NB4 (cell line): ENCODE data around the gene TRAP1.

Experiments used
- DNase-seq: peaks from one replicate; pipeline ENCODE4 v3.0.0; 2010; ENCODE audit warnings: low read depth
- H3K4me3 ChIP-seq: one replicate; pipeline ENCODE4 v1.5.1; 2011; ENCODE audit warnings: mild to moderate bottlenecking, low read depth, low read length, moderate library complexity
- CTCF ChIP-seq: IDR thresholded peaks from one replicate; pipeline ENCODE4 v1.5.1; 2012; ENCODE audit warnings: low read depth, low read length
- MAX ChIP-seq: IDR thresholded peaks from 2 replicates; pipeline ENCODE4 v1.6.1; 2011; ENCODE audit warnings: low read depth, low read length
- MYC ChIP-seq: IDR thresholded peaks from 2 replicates; pipeline ENCODE4 v1.6.1; 2011; ENCODE audit warnings: low read depth, low read length
- POLR2A ChIP-seq: IDR thresholded peaks from 2 replicates; pipeline ENCODE4 v1.6.1; 2011; ENCODE audit warnings: mild to moderate bottlenecking; ENCODE audit not compliant: insufficient read length; ENCODE audit errors: extremely low read depth

The TRAP1 gene

GRCh38 chr16:3672571-3673041, 44.7 kb downstream of the TRAP1 start:
- DNase-seq, result no peak
- H3K4me3 ChIP-seq, result no peak overlapping the region
- TF ChIP-seq MYC (no peak), POLR2A (no peak), MAX (no peak), CTCF (no peak)

GRCh38 chr16:3671424-3671823, 45.9 kb downstream of the TRAP1 start:
- no peak overlapping the region for H3K4me3 ChIP-seq
- TF ChIP-seq MAX (no peak), CTCF (no peak), MYC (no peak), POLR2A (no peak)
- no peak for DNase-seq

GRCh38 chr16:3670711-3671110, 46.6 kb downstream of the TRAP1 start:
- no peak overlapping the region for H3K4me3 ChIP-seq
- TF ChIP-seq POLR2A (no peak), CTCF (no peak), MYC (no peak), MAX (no peak)
- DNase-seq, result no peak

- no peak overlapping the region for H3K4me3 ChIP-seq
- peak; percentile 36 for DNase-seq
- TF ChIP-seq MAX (no peak), POLR2A (no peak), CTCF (no peak), MYC (no peak)
Measured at GRCh38 chr16:3669082-3669481, 48.2 kb downstream of the TRAP1 start.

GRCh38 chr16:3668626-3669025, 48.7 kb downstream of the TRAP1 start:
- no peak for DNase-seq
- TF ChIP-seq CTCF (no peak), POLR2A (no peak), MYC (no peak), MAX (no peak)

GRCh38 chr16:3665508-3665907, 51.8 kb downstream of the TRAP1 start:
- H3K4me3 ChIP-seq, result no peak overlapping the region
- TF ChIP-seq MAX, result no peak
- TF ChIP-seq POLR2A, result no peak
- TF ChIP-seq MYC, result no peak
- TF ChIP-seq CTCF, result no peak
- DNase-seq, result no peak

More at GRCh38 chr16:3668626-3669025, 48.7 kb downstream of the TRAP1 start:
- H3K4me3 ChIP-seq, result no peak overlapping the region
